ENCODE measurements around the gene RFC5. TPM values are rescaled to one million over a fixed set of nuclear protein-coding genes. Genes with fewer than 3 reads are reported as not detected.

RFC5 gene
- total RNA-seq = 10 to 100 TPM; 63.0 to 78.9 TPM

GRCh38 chr12:118016424-118017264, at the start of gene RFC5:
TSS of gene RFC5 (plus strand) at chr12:118016703. CDS start at chr12:118016828, 125 bp downstream.
- CTCF ChIA-PET = interaction anchor here (0.6 to 2.1 kb wide), 13 partner anchors 18 to 820 kb away, joined by 3 to 9 read pairs (median 4); partner anchors contain the start of genes PEBP1, SUDS3 and WSB2
- H3K27me3 Mint-ChIP-seq = no peaks in the 10 kb centered on the region
- no peaks in the 10 kb centered on the region for H3K9me3 Mint-ChIP-seq (ENCODE audit: low read depth)

GRCh38 chr12:117967043-117967442, 49.5 kb upstream of the RFC5 start:
- no peak for ATAC-seq
- Mint-ChIP-seq H3K27ac (no peak overlapping the region), H3K9me3 (ENCODE audit: low read depth) (peaks cover 7% of the 10 kb centered on the region), H3K27me3 (peaks cover 50% of the 10 kb centered on the region), H3K36me3 (ENCODE audit: low read depth) (peaks cover 2% of the 10 kb centered on the region), H3K4me1 (peaks cover 9% of the 10 kb centered on the region), H3K4me3 (peak overlapping the region; percentile 28)
- intact Hi-C loops (cut with DNase I, micrococcal nuclease) = loop anchor here in 1 of 2 experiments (5.0 kb wide), 1 partner anchor 410 kb away; the partner anchor contains the start of gene SUDS3
- CTCF ChIA-PET = no interaction called here
- no peak for DNase-seq
- POLR2A ChIA-PET = no interaction called here

More at GRCh38 chr12:118016424-118017264, at the start of gene RFC5:
- POLR2A ChIA-PET = interaction anchor here (0.5 to 2.2 kb wide), 9 partner anchors 10 to 361 kb away, joined by 3 to 10 read pairs (median 4); no protein-coding TSS in a partner anchor
- ATAC-seq (peak; percentile 98), DNase-seq (peak; percentile 99)
- Mint-ChIP-seq H3K4me3 (peak within 1 kb of the TSS; percentile 97), H3K4me1 (peaks cover 15% of the 10 kb centered on the region), H3K27ac (peak within 1 kb of the TSS; percentile 90), H3K36me3 (ENCODE audit: low read depth) (peaks cover 33% of the 10 kb centered on the region)
- intact Hi-C loops (cut with DNase I, micrococcal nuclease) = loop anchor here (1.0 to 5.0 kb wide), 13 partner anchors 19 to 1650 kb away; partner anchors contain the start of genes WSB2 (in 2 of the 2), FBXO21 (in 1 of the 2), KSR2 (in 1 of the 2) and PEBP1 (in 1 of the 2)

- no peak for DNase-seq
- peaks cover 52% of the 10 kb centered on the region for H3K27me3 Mint-ChIP-seq
- H3K9me3 Mint-ChIP-seq (ENCODE audit: low read depth) = peaks cover 10% of the 10 kb centered on the region
- CTCF ChIA-PET = no interaction called here
- no peak overlapping the region for H3K27ac Mint-ChIP-seq
- POLR2A ChIA-PET = no interaction called here
- intact Hi-C loops (cut with DNase I, micrococcal nuclease) = loop anchor here in 1 of 2 experiments (5.0 kb wide), 1 partner anchor 410 kb away; the partner anchor contains the start of gene SUDS3
- ATAC-seq = no peak
- peak overlapping the region; percentile 28 for H3K4me3 Mint-ChIP-seq
- H3K36me3 Mint-ChIP-seq (ENCODE audit: low read depth) = peaks cover 2% of the 10 kb centered on the region
- peaks cover 9% of the 10 kb centered on the region for H3K4me1 Mint-ChIP-seq
Measured at GRCh38 chr12:117967512-117967911, 49.0 kb upstream of the RFC5 start.

- Mint-ChIP-seq H3K27me3 (peaks cover 55% of the 10 kb centered on the region), H3K4me3 (peak overlapping the region; percentile 74), H3K9me3 (ENCODE audit: low read depth) (peaks cover 10% of the 10 kb centered on the region), H3K4me1 (peaks cover 9% of the 10 kb centered on the region), H3K27ac (no peak overlapping the region), H3K36me3 (ENCODE audit: low read depth) (peaks cover 2% of the 10 kb centered on the region)
- CTCF ChIA-PET = interaction anchor here (0.6 to 1.0 kb wide), 2 partner anchors 16 to 51 kb away, joined by 3 to 4 read pairs; no protein-coding TSS in a partner anchor
- ATAC-seq (no peak), DNase-seq (no peak)
- POLR2A ChIA-PET = no interaction called here
- intact Hi-C loops (cut with DNase I, micrococcal nuclease) = loop anchor here (2.0 to 5.0 kb wide), 4 partner anchors 49 to 409 kb away; partner anchors contain the start of genes RFC5 (in 1 of the 2), SUDS3 (in 1 of the 2) and WSB2 (in 1 of the 2)
Measured at GRCh38 chr12:117968151-117968789, 48.2 kb upstream of the RFC5 start.

- DNase-seq = peak; percentile 81
- Mint-ChIP-seq H3K27ac (peak within 1 kb of the TSS; percentile 26), H3K9me3 (ENCODE audit: low read depth) (peaks cover 10% of the 10 kb centered on the region), H3K4me3 (peak within 1 kb of the TSS; percentile 74), H3K27me3 (peaks cover 57% of the 10 kb centered on the region), H3K4me1 (peaks cover 9% of the 10 kb centered on the region), H3K36me3 (ENCODE audit: low read depth) (peaks cover 2% of the 10 kb centered on the region)
- ChIA-PET POLR2A (interaction anchor here (0.7 kb wide), 1 partner anchor 67 kb away, joined by 3 read pairs; no protein-coding TSS in a partner anchor), CTCF (interaction anchor here (0.6 to 1.3 kb wide), 3 partner anchors 15 to 96 kb away, joined by 3 to 4 read pairs (median 3); no protein-coding TSS in a partner anchor)
- intact Hi-C loops (cut with DNase I, micrococcal nuclease) = loop anchor here (1.0 to 5.0 kb wide), 5 partner anchors 47 to 408 kb away; partner anchors contain the start of genes RFC5 (in 2 of the 2), SUDS3 (in 1 of the 2) and WSB2 (in 1 of the 2)
- ATAC-seq = peak; percentile 88
Measured at GRCh38 chr12:117968826-117969659, 47.5 kb upstream of the RFC5 start, which contains the start of gene KSR2. TSS of gene KSR2 (minus strand) at chr12:117968990. CDS start at chr12:117968255, 735 bp downstream.

- POLR2A ChIA-PET = interaction anchor here (0.6 kb wide), 1 partner anchor 89 kb away, joined by 8 read pairs; no protein-coding TSS in a partner anchor
- CTCF ChIA-PET = no interaction called here
- no peak overlapping the region for H3K4me3 Mint-ChIP-seq
- DNase-seq (no peak), ATAC-seq (no peak)
- H3K4me1 Mint-ChIP-seq = peaks cover 9% of the 10 kb centered on the region
- H3K36me3 Mint-ChIP-seq (ENCODE audit: low read depth) = peaks cover 2% of the 10 kb centered on the region
- H3K27ac Mint-ChIP-seq = no peak overlapping the region
- intact Hi-C loops (cut with DNase I, micrococcal nuclease) = no loop called here
- H3K9me3 Mint-ChIP-seq (ENCODE audit: low read depth) = peaks cover 10% of the 10 kb centered on the region
- peaks cover 52% of the 10 kb centered on the region for H3K27me3 Mint-ChIP-seq
Measured at GRCh38 chr12:117970334-117970733, 46.2 kb upstream of the RFC5 start.

- ChIA-PET POLR2A (no interaction called here), CTCF (no interaction called here)
- Mint-ChIP-seq H3K36me3 (ENCODE audit: low read depth) (peaks cover 2% of the 10 kb centered on the region), H3K9me3 (ENCODE audit: low read depth) (peaks cover 10% of the 10 kb centered on the region), H3K27ac (no peak overlapping the region), H3K4me1 (peaks cover 9% of the 10 kb centered on the region), H3K4me3 (no peak overlapping the region), H3K27me3 (peaks cover 39% of the 10 kb centered on the region)
- ATAC-seq (no peak), DNase-seq (no peak)
- intact Hi-C loops (cut with DNase I, micrococcal nuclease) = no loop called here
Measured at GRCh38 chr12:117972301-117972700, 44.2 kb upstream of the RFC5 start.

- intact Hi-C loops (cut with DNase I, micrococcal nuclease) = no loop called here
- ATAC-seq (no peak), DNase-seq (no peak)
- peaks cover 29% of the 10 kb centered on the region for H3K27me3 Mint-ChIP-seq
- POLR2A ChIA-PET = no interaction called here
- H3K4me3 Mint-ChIP-seq = no peak overlapping the region
- H3K9me3 Mint-ChIP-seq (ENCODE audit: low read depth) = peaks cover 10% of the 10 kb centered on the region
- CTCF ChIA-PET = interaction anchor here (1.0 kb wide), 1 partner anchor 10 kb away, joined by 3 read pairs; no protein-coding TSS in a partner anchor
- H3K4me1 Mint-ChIP-seq = no peaks in the 10 kb centered on the region
- H3K27ac Mint-ChIP-seq = no peak overlapping the region
- peaks cover 2% of the 10 kb centered on the region for H3K36me3 Mint-ChIP-seq (ENCODE audit: low read depth)
Measured at GRCh38 chr12:117975006-117975405, 41.5 kb upstream of the RFC5 start.

- no peaks in the 10 kb centered on the region for H3K36me3 Mint-ChIP-seq (ENCODE audit: low read depth)
- peaks cover 3% of the 10 kb centered on the region for H3K4me1 Mint-ChIP-seq
- no peak for DNase-seq
- H3K27me3 Mint-ChIP-seq = peaks cover 21% of the 10 kb centered on the region
- ATAC-seq = no peak
- POLR2A ChIA-PET = no interaction called here
- CTCF ChIA-PET = no interaction called here
- no peak overlapping the region for H3K4me3 Mint-ChIP-seq
- no peak overlapping the region for H3K27ac Mint-ChIP-seq
- intact Hi-C loops (cut with DNase I, micrococcal nuclease) = no loop called here
- no peaks in the 10 kb centered on the region for H3K9me3 Mint-ChIP-seq (ENCODE audit: low read depth)
Measured at GRCh38 chr12:117977373-117977772, 39.1 kb upstream of the RFC5 start.

- H3K36me3 Mint-ChIP-seq (ENCODE audit: low read depth) = no peaks in the 10 kb centered on the region
- POLR2A ChIA-PET = no interaction called here
Measured at GRCh38 chr12:117980616-117981015, 35.9 kb upstream of the RFC5 start.

More at GRCh38 chr12:117980616-117981015, 35.9 kb upstream of the RFC5 start:
- DNase-seq (no peak), ATAC-seq (no peak)
- Mint-ChIP-seq H3K4me1 (peaks cover 3% of the 10 kb centered on the region), H3K27me3 (peaks cover 16% of the 10 kb centered on the region), H3K4me3 (no peak overlapping the region), H3K27ac (no peak overlapping the region), H3K9me3 (ENCODE audit: low read depth) (no peaks in the 10 kb centered on the region)
- CTCF ChIA-PET = no interaction called here
- intact Hi-C loops (cut with DNase I, micrococcal nuclease) = no loop called here

Measured in activated CD4-positive, alpha-beta T cell treated with anti-CD3 and anti-CD28 coated beads for 36 hours (primary cell).